ENCODE measurements around the gene SLC47A1. TPM values are rescaled to one million over a fixed set of nuclear protein-coding genes. Genes with fewer than 3 reads are reported as not detected.
A peak's percentile ranks its signal among the peaks of the same experiment; 100 is the strongest.

SLC47A1 gene
- total and polyA plus RNA-seq, 2 of the 8 experiments (the other 6 are each of a cell fraction or from before 2014, with no cell fraction given) = 1.5 to 3.6 TPM

DNA sequence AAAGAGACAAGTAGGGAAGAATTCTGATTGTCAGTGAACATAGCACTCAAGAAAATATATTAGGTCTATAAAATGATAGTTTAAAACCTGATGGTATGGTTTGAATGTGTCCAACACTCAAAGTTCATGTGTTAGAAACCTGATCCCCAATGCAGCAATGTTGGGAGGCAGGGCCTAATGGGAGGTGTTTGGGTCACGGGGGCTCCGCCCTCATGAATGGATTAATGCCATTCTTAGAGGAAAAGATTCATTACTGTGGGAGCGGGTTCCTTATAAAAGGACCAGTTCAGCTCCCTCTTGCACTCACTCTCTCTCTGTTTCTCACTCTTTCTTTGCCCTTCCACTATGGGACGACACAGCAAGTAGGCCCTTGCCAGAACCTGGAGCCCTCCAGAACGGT lies 41.5 kb upstream of the SLC47A1 start:
- H2AK5ac ChIP-seq (ENCODE audit: low read depth, low read length) = no peak overlapping the region
- 79% methylated on average over 5 of the region's 5 CpGs; no CpG with 5 or more reads in 1 of the 2 experiments for WGBS, 2 experiments (ENCODE audit: extremely low coverage in 1 of 2, insufficient coverage in 1 of 2, insufficient read length in 1 of 2, insufficient replicate concordance in 2 of 2, low coverage in 1 of 2, low lambda C conversion rate in 2 of 2, missing lambda C conversion rate in 1 of 2)

More for the DNA sequence above, 41.5 kb upstream of the SLC47A1 start:
- no peaks in the 10 kb centered on the region for H3K23me2 ChIP-seq (ENCODE audit: low read depth, low read length)
- no peak overlapping the region for H3K27ac ChIP-seq (ENCODE audit: low read depth, low read length)
- H3K36me3 ChIP-seq (ENCODE audit: control insufficient read depth in 2 of 4, insufficient read depth in 4 of 4, low read length in 3 of 4) = no peaks in the 10 kb centered on the region
- no peak overlapping the region for H2AFZ ChIP-seq (ENCODE audit: low read length)
- no peak overlapping the region for H3K18ac ChIP-seq (ENCODE audit: extremely low read depth, low read length)
- peak; percentile 73 for FAIRE-seq
- TF ChIP-seq SAP30 (IDR thresholded peaks at IDR 0.05; ENCODE audit: insufficient read depth, insufficient replicate concordance, low read length) (no peak), CHD1 (IDR thresholded peaks at IDR 0.05; ENCODE audit: low read depth, low read length) (no peak)
- TF ChIP-seq, protein P1, sequence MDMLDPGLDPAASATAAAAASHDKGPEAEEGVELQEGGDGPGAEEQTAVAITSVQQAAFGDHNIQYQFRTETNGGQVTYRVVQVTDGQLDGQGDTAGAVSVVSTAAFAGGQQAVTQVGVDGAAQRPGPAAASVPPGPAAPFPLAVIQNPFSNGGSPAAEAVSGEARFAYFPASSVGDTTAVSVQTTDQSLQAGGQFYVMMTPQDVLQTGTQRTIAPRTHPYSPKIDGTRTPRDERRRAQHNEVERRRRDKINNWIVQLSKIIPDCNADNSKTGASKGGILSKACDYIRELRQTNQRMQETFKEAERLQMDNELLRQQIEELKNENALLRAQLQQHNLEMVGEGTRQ (IDR thresholded peaks at IDR 0.05; ENCODE audit: low read length) = no peak
- H3K56ac ChIP-seq (replicated peaks; ENCODE audit: insufficient read length, low read depth, low read length) = no peak overlapping the region
- H4K20me1 ChIP-seq (replicated peaks in 1 of 2; ENCODE audit: control insufficient read depth in 1 of 2, insufficient read depth in 2 of 2, low read length in 2 of 2) = no peaks in the 10 kb centered on the region
- H2BK120ac ChIP-seq (replicated peaks; ENCODE audit: low read depth, low read length) = no peak overlapping the region
- H2BK20ac ChIP-seq (ENCODE audit: low read length) = no peak overlapping the region
- H3K14ac ChIP-seq (ENCODE audit: insufficient read length) = no peak overlapping the region
- no peak overlapping the region for H3K9ac ChIP-seq (replicated peaks in 1 of 4; ENCODE audit: extremely low read depth in 1 of 4, low read depth in 3 of 4, low read length in 3 of 4)
- 0 out of 4 replicates have a peak overlapping the region, but pooled peaks of 1 of the 2 experiments have one; percentile 20 for H3K4me2 ChIP-seq (ENCODE audit: insufficient read depth in 1 of 2, low read depth in 2 of 2, low read length in 2 of 2)
- no peak overlapping the region for H4K8ac ChIP-seq (ENCODE audit: extremely low read depth, insufficient read depth, low read length)
- no peaks in the 10 kb centered on the region for H3K9me3 ChIP-seq (ENCODE audit: insufficient read depth in 2 of 2, low read depth in 1 of 2, low read length in 1 of 2)
- H3K4me1 ChIP-seq (replicated peaks in 1 of 4; ENCODE audit: control insufficient read depth in 3 of 4, insufficient read depth in 4 of 4, low read length in 3 of 4) = peaks cover 4 to 17% (median 7%) of the 10 kb centered on the region in 4 experiments
- no peak overlapping the region for H4K91ac ChIP-seq (replicated peaks; ENCODE audit: insufficient read length, low read length)
- H3K79me2 ChIP-seq (ENCODE audit: control insufficient read depth in 1 of 2, insufficient read depth in 2 of 2, low read length in 2 of 2) = no peaks in the 10 kb centered on the region
- H2BK15ac ChIP-seq (ENCODE audit: low read length) = peak overlapping the region; percentile 73
- H2BK5ac ChIP-seq (ENCODE audit: low read depth, low read length) = peak overlapping the region; percentile 60; the same call in 1 of the 2 replicates
- no peak overlapping the region for H2BK12ac ChIP-seq (ENCODE audit: low read depth, low read length)
- no peak overlapping the region for H3K23ac ChIP-seq (ENCODE audit: insufficient read length)
- H3K4me3 ChIP-seq (ENCODE audit: extremely low read depth in 1 of 4, insufficient read depth in 2 of 4, low read depth in 3 of 4, low read length in 4 of 4) = no peak overlapping the region
- ChIA-PET CTCF (ENCODE audit: partially characterized antibody) (interaction anchor here (1.0 to 1.7 kb wide), 3 partner anchors 9 to 95 kb away, joined by 3 to 4 read pairs (median 4); no protein-coding TSS in a partner anchor), POLR2A (ENCODE audit: partially characterized antibody) (interaction anchor here (0.7 to 1.4 kb wide), 4 partner anchors 8 to 253 kb away, joined by 3 to 5 read pairs (median 4); no protein-coding TSS in a partner anchor)
- no peaks in the 10 kb centered on the region for H3K27me3 ChIP-seq (replicated peaks in 1 of 4; ENCODE audit: control insufficient read depth in 3 of 4, extremely low read depth in 1 of 4, insufficient read depth in 3 of 4, low read length in 3 of 4)
- H4K5ac ChIP-seq (ENCODE audit: insufficient read length, low read depth, low read length) = no peak overlapping the region
- H3K79me1 ChIP-seq (ENCODE audit: low read depth, low read length) = no peaks in the 10 kb centered on the region
- DNase-seq (ENCODE audit: low read depth in 1 of 2, low spot score in 2 of 2) = no peak
- no peak overlapping the region for H3K4ac ChIP-seq (replicated peaks; ENCODE audit: insufficient read length, low read depth, low read length)

All from H1 (cell line).